HEK293 (cell line): ENCODE results near the gene TMCC1.
A peak's percentile ranks its signal among the peaks of the same experiment; 100 is the strongest.

Source experiments
- CTCF ChIA-PET: fragments of 350-600 bp; formaldehyde crosslinking; extraction: SDS; loops from one replicate; lab custom pipeline; 2021; ENCODE audit warnings: antibody characterized with exemption; lab: Yijun Ruan, JAX
- POLR2A ChIA-PET: fragments of 300-600 bp; formaldehyde crosslinking; extraction: SDS; loops from one replicate; lab custom pipeline; 2020; ENCODE audit warnings: antibody characterized with exemption, inconsistent platforms; lab: Yijun Ruan, JAX
- H3K27ac ChIP-seq: fragments of 200-500 bp; sonication (Bioruptor generic); 2 replicates; pipeline ENCODE4 v1.5.1; 2014; ENCODE audit warnings: low read depth, low read length, control low read depth, inconsistent platforms; ENCODE audit errors: extremely low read depth
- H3K36me3 ChIP-seq, 2 experiments: fragments of 200-500 bp in 1 of 2; sonication (Bioruptor generic) in 1 of 2; 1 replicate in 1 of 2; 2 replicates in 1 of 2; pipeline ENCODE4 v1.5.1; 2014 to 2017; ENCODE audit warnings: inconsistent platforms in 2 of 2, low read length in 2 of 2; ENCODE audit not compliant: control insufficient read depth in 2 of 2, insufficient read depth in 1 of 2
- H3K4me1 ChIP-seq: fragments of 200-500 bp; sonication (Bioruptor generic); 2 replicates; pipeline ENCODE4 v1.5.1; 2014; ENCODE audit warnings: mild to moderate bottlenecking, low read length, inconsistent platforms; ENCODE audit not compliant: control insufficient read depth, insufficient read depth
- H3K4me3 ChIP-seq: 2 replicates; pipeline ENCODE4 v1.5.1; 2011; ENCODE audit warnings: low read depth, mild to moderate bottlenecking, control low read depth, low read length, moderate library complexity
- H3K9me3 ChIP-seq: fragments of 200-500 bp; sonication (Bioruptor generic); 2 replicates; pipeline ENCODE4 v1.5.1; 2014; ENCODE audit warnings: low read depth, low read length, inconsistent platforms; ENCODE audit not compliant: control insufficient read depth, insufficient read depth
- KLF8 ChIP-seq: fragments of 450-650 bp; formaldehyde crosslinking; IDR thresholded peaks from 2 replicates; pipeline ENCODE4 v1.5.1; 2016; ENCODE audit warnings: missing biosample characterization, missing genetic modification characterization
- KLF9 ChIP-seq: fragments of 450-650 bp; formaldehyde crosslinking; IDR thresholded peaks from 2 replicates; pipeline ENCODE4 v1.5.1; 2016; ENCODE audit warnings: missing biosample characterization, missing genetic modification characterization, low read depth
- SETDB1 ChIP-seq: IDR thresholded peaks from one replicate; pipeline ENCODE4 v1.6.1; 2017; ENCODE audit warnings: mild to moderate bottlenecking, low read length, moderate library complexity, mixed read lengths; ENCODE audit not compliant: insufficient read length
- ZBTB20 ChIP-seq: fragments of 450-650 bp; formaldehyde crosslinking; IDR thresholded peaks from 2 replicates; pipeline ENCODE4 v1.5.1; 2016; ENCODE audit warnings: missing biosample characterization, missing genetic modification characterization
- ZBTB21 ChIP-seq: fragments of 450-650 bp; formaldehyde crosslinking; IDR thresholded peaks from 2 replicates; pipeline ENCODE4 v1.5.1; 2017; ENCODE audit warnings: missing biosample characterization, missing genetic modification characterization
- ZNF133 ChIP-seq: fragments of 450-650 bp; formaldehyde crosslinking; IDR thresholded peaks from 2 replicates; pipeline ENCODE4 v1.5.1; 2016; ENCODE audit warnings: missing biosample characterization, missing genetic modification characterization
- ZNF146 ChIP-seq: fragments of 450-650 bp; formaldehyde crosslinking; IDR thresholded peaks from 2 replicates; pipeline ENCODE4 v1.5.1; 2016; ENCODE audit warnings: missing biosample characterization, missing genetic modification characterization
- ZNF221 ChIP-seq: fragments of 450-650 bp; formaldehyde crosslinking; IDR thresholded peaks from 2 replicates; pipeline ENCODE4 v1.5.1; 2017; ENCODE audit warnings: missing biosample characterization, missing genetic modification characterization, borderline replicate concordance
- ZNF23 ChIP-seq: fragments of 450-650 bp; formaldehyde crosslinking; IDR thresholded peaks from 2 replicates; pipeline ENCODE4 v1.5.1; 2016; ENCODE audit warnings: missing biosample characterization, missing genetic modification characterization, borderline replicate concordance
- ZNF24 ChIP-seq: fragments of 450-650 bp; formaldehyde crosslinking; IDR thresholded peaks from 2 replicates; pipeline ENCODE4 v1.5.1; 2016; ENCODE audit warnings: missing biosample characterization, missing genetic modification characterization
- ZNF404 ChIP-seq: fragments of 450-650 bp; formaldehyde crosslinking; IDR thresholded peaks from 2 replicates; pipeline ENCODE4 v1.5.1; 2017; ENCODE audit warnings: missing biosample characterization, missing genetic modification characterization
- ZNF629 ChIP-seq: fragments of 450-650 bp; formaldehyde crosslinking; IDR thresholded peaks from 2 replicates; pipeline ENCODE4 v1.5.1; 2017; ENCODE audit warnings: missing biosample characterization, missing genetic modification characterization
- ZNF658 ChIP-seq: fragments of 450-650 bp; formaldehyde crosslinking; IDR thresholded peaks from 2 replicates; pipeline ENCODE4; 2016; ENCODE audit warnings: missing biosample characterization, missing genetic modification characterization
- ZNF707 ChIP-seq: fragments of 450-650 bp; formaldehyde crosslinking; IDR thresholded peaks from 2 replicates; pipeline ENCODE4 v1.5.1; 2016; ENCODE audit warnings: missing biosample characterization, missing genetic modification characterization
- ZNF837 ChIP-seq: fragments of 450-650 bp; formaldehyde crosslinking; IDR thresholded peaks from 2 replicates; pipeline ENCODE4 v1.5.1; 2016; ENCODE audit warnings: missing biosample characterization, missing genetic modification characterization
- TF ChIP-seq, protein P1 (sequence below): fragments of 450-650 bp; formaldehyde crosslinking; IDR thresholded peaks from 2 replicates; pipeline ENCODE4 v1.5.1; 2017; ENCODE audit warnings: missing biosample characterization, missing genetic modification characterization
- TF ChIP-seq, protein P2 (sequence below): fragments of 450-650 bp; formaldehyde crosslinking; IDR thresholded peaks from 2 replicates; pipeline ENCODE4 v1.5.1; 2016; ENCODE audit warnings: missing biosample characterization, missing genetic modification characterization
- TF ChIP-seq, protein P3 (sequence below): fragments of 450-650 bp; formaldehyde crosslinking; IDR thresholded peaks from 2 replicates; pipeline ENCODE4 v1.5.1; 2016; ENCODE audit warnings: missing biosample characterization, missing genetic modification characterization
- TF ChIP-seq, protein P4 (sequence below): fragments of 450-650 bp; formaldehyde crosslinking; IDR thresholded peaks from 2 replicates; pipeline ENCODE4 v1.5.1; 2016; ENCODE audit warnings: missing biosample characterization, missing genetic modification characterization, borderline replicate concordance
- TF ChIP-seq, protein P5 (sequence below): fragments of 450-650 bp; formaldehyde crosslinking; IDR thresholded peaks from 2 replicates; pipeline ENCODE4 v1.5.1; 2016; ENCODE audit warnings: missing biosample characterization, missing genetic modification characterization
- TF ChIP-seq, protein P6 (sequence below): fragments of 450-650 bp; formaldehyde crosslinking; IDR thresholded peaks from 2 replicates; pipeline ENCODE4 v1.5.1; 2016; ENCODE audit warnings: missing biosample characterization, missing genetic modification characterization

Gene TMCC1

DNA sequence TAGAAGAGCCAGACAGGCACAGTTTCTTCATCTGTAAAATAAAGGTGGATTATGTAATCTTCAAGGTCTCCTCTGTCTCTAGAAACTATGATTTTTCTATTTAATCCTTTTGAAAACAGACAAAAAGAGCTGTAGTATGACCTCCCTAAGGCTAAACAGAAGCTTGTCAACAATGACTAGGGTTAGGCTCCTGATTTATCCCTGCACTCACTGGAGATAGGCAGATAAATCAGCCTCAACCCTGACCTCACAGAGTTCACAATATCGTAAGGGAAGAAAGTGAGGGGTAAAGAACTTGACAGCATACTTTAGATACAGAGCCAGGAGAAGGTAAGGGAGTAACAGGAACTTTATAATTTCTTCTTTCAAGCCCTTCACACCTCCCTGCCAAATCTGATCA, 124.8 kb downstream of the TMCC1 start:
- POLR2A ChIA-PET, result no interaction called here
- Histone ChIP-seq H3K36me3 (no peaks in the 10 kb centered on the region; a peak in 1 of 3 replicates), H3K9me3 (no peaks in the 10 kb centered on the region), H3K4me1 (no peaks in the 10 kb centered on the region), H3K27ac (no peak overlapping the region), H3K4me3 (no peak overlapping the region)
- TF ChIP-seq, protein P1, sequence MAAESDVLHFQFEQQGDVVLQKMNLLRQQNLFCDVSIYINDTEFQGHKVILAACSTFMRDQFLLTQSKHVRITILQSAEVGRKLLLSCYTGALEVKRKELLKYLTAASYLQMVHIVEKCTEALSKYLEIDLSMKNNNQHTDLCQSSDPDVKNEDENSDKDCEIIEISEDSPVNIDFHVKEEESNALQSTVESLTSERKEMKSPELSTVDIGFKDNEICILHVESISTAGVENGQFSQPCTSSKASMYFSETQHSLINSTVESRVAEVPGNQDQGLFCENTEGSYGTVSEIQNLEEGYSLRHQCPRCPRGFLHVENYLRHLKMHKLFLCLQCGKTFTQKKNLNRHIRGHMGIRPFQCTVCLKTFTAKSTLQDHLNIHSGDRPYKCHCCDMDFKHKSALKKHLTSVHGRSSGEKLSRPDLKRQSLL (tag by site-specific recombination), result no peak
- CTCF ChIA-PET, result interaction anchor here (1.1 kb wide), 1 partner anchor 13 kb away, joined by 3 read pairs; no protein-coding TSS in a partner anchor

DNA sequence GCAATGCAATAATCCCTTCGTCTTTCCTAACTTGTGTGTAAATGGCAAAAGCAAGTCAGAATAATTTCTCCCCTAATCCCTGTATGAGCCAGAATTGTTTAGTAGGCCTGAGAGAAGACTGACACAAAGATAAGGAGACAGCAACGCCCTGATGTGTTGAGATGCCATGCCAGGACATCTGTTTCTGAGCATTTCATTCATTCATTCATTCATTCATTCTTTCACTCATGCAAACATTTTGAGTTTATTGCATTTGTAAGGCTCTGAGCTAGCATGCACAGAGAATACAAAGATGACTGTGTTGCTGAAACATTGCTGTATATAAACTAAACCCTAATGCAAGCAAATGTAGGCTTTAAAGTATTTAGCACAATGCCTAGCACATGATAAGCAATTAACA, 127.4 kb downstream of the TMCC1 start:
- no peak overlapping the region for H3K27ac ChIP-seq
- no peaks in the 10 kb centered on the region; a peak in 1 of 3 replicates for H3K36me3 ChIP-seq
- H3K4me1 ChIP-seq, result no peaks in the 10 kb centered on the region
- CTCF ChIA-PET, result no interaction called here
- no peak overlapping the region for H3K4me3 ChIP-seq
- POLR2A ChIA-PET, result no interaction called here
- no peaks in the 10 kb centered on the region for H3K9me3 ChIP-seq
- TF ChIP-seq ZNF221 (no peak), ZNF146 (no peak), ZNF629 (tag by site-specific recombination) (no peak), ZNF24 (tag by site-specific recombination) (peak; percentile 68), ZNF133 (no peak)
- TF ChIP-seq, protein P2, sequence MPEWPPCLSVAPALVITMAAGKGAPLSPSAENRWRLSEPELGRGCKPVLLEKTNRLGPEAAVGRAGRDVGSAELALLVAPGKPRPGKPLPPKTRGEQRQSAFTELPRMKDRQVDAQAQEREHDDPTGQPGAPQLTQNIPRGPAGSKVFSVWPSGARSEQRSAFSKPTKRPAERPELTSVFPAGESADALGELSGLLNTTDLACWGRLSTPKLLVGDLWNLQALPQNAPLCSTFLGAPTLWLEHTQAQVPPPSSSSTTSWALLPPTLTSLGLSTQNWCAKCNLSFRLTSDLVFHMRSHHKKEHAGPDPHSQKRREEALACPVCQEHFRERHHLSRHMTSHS (tag by site-specific recombination), result no peak
- TF ChIP-seq, protein P3, sequence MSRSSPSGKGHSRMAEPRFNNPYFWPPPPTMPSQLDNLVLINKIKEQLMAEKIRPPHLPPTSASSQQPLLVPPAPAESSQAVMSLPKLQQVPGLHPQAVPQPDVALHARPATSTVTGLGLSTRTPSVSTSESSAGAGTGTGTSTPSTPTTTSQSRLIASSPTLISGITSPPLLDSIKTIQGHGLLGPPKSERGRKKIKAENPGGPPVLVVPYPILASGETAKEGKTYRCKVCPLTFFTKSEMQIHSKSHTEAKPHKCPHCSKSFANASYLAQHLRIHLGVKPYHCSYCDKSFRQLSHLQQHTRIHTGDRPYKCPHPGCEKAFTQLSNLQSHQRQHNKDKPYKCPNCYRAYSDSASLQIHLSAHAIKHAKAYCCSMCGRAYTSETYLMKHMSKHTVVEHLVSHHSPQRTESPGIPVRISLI (tag by site-specific recombination), result no peak
- TF ChIP-seq, protein P4, sequence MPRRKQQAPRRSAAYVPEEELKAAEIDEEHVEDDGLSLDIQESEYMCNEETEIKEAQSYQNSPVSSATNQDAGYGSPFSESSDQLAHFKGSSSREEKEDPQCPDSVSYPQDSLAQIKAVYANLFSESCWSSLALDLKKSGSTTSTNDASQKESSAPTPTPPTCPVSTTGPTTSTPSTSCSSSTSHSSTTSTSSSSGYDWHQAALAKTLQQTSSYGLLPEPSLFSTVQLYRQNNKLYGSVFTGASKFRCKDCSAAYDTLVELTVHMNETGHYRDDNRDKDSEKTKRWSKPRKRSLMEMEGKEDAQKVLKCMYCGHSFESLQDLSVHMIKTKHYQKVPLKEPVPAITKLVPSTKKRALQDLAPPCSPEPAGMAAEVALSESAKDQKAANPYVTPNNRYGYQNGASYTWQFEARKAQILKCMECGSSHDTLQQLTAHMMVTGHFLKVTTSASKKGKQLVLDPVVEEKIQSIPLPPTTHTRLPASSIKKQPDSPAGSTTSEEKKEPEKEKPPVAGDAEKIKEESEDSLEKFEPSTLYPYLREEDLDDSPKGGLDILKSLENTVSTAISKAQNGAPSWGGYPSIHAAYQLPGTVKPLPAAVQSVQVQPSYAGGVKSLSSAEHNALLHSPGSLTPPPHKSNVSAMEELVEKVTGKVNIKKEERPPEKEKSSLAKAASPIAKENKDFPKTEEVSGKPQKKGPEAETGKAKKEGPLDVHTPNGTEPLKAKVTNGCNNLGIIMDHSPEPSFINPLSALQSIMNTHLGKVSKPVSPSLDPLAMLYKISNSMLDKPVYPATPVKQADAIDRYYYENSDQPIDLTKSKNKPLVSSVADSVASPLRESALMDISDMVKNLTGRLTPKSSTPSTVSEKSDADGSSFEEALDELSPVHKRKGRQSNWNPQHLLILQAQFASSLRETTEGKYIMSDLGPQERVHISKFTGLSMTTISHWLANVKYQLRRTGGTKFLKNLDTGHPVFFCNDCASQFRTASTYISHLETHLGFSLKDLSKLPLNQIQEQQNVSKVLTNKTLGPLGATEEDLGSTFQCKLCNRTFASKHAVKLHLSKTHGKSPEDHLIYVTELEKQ (tag by site-specific recombination), result no peak
- TF ChIP-seq, all 188 proteins: peak for 1

DNA sequence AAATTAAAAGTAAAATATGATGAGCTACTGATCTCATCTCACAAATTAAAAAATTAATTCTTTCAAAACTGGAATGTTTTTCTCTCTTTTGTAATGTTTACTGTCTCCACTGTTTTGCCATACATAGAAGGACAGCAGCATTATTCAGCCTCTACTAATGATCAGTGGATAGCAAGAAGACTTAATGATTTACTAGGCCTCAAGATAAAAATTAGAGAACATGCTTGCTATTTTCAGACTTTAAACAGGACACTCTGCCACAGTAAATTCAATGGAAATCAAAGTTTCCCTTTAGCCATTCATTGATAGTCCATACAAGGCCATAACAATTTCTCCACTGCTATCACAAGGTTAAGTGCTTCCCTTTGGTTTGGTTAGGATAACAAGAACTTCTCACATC, 129.4 kb downstream of the TMCC1 start:
- POLR2A ChIA-PET, result no interaction called here
- H3K4me3 ChIP-seq, result no peak overlapping the region
- H3K4me1 ChIP-seq, result no peaks in the 10 kb centered on the region
- H3K27ac ChIP-seq, result no peak overlapping the region
- CTCF ChIA-PET, result interaction anchor here (0.6 kb wide), 1 partner anchor 32 kb away, joined by 4 read pairs; no protein-coding TSS in a partner anchor
- no peaks in the 10 kb centered on the region; a peak in 1 of 3 replicates for H3K36me3 ChIP-seq
- H3K9me3 ChIP-seq, result no peaks in the 10 kb centered on the region
- TF ChIP-seq ZNF658 (tag by site-specific recombination) (no peak), ZNF23 (tag by site-specific recombination) (no peak), ZBTB21 (tag by site-specific recombination) (no peak), KLF9 (tag by site-specific recombination) (no peak), ZNF837 (tag by site-specific recombination) (no peak), ZNF629 (tag by site-specific recombination) (no peak), ZNF707 (tag by site-specific recombination) (no peak), KLF8 (tag by site-specific recombination) (no peak), ZNF404 (tag by site-specific recombination) (no peak), ZBTB20 (tag by site-specific recombination) (no peak), SETDB1 (no peak)
- TF ChIP-seq, protein P5, sequence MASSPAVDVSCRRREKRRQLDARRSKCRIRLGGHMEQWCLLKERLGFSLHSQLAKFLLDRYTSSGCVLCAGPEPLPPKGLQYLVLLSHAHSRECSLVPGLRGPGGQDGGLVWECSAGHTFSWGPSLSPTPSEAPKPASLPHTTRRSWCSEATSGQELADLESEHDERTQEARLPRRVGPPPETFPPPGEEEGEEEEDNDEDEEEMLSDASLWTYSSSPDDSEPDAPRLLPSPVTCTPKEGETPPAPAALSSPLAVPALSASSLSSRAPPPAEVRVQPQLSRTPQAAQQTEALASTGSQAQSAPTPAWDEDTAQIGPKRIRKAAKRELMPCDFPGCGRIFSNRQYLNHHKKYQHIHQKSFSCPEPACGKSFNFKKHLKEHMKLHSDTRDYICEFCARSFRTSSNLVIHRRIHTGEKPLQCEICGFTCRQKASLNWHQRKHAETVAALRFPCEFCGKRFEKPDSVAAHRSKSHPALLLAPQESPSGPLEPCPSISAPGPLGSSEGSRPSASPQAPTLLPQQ, result no peak
- TF ChIP-seq, protein P6, sequence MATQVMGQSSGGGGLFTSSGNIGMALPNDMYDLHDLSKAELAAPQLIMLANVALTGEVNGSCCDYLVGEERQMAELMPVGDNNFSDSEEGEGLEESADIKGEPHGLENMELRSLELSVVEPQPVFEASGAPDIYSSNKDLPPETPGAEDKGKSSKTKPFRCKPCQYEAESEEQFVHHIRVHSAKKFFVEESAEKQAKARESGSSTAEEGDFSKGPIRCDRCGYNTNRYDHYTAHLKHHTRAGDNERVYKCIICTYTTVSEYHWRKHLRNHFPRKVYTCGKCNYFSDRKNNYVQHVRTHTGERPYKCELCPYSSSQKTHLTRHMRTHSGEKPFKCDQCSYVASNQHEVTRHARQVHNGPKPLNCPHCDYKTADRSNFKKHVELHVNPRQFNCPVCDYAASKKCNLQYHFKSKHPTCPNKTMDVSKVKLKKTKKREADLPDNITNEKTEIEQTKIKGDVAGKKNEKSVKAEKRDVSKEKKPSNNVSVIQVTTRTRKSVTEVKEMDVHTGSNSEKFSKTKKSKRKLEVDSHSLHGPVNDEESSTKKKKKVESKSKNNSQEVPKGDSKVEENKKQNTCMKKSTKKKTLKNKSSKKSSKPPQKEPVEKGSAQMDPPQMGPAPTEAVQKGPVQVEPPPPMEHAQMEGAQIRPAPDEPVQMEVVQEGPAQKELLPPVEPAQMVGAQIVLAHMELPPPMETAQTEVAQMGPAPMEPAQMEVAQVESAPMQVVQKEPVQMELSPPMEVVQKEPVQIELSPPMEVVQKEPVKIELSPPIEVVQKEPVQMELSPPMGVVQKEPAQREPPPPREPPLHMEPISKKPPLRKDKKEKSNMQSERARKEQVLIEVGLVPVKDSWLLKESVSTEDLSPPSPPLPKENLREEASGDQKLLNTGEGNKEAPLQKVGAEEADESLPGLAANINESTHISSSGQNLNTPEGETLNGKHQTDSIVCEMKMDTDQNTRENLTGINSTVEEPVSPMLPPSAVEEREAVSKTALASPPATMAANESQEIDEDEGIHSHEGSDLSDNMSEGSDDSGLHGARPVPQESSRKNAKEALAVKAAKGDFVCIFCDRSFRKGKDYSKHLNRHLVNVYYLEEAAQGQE, result no peak
